ENCODE results near the gene FGD6.
A peak's percentile ranks its signal among the peaks of the same experiment; 100 is the strongest.

FGD6 gene

DNA sequence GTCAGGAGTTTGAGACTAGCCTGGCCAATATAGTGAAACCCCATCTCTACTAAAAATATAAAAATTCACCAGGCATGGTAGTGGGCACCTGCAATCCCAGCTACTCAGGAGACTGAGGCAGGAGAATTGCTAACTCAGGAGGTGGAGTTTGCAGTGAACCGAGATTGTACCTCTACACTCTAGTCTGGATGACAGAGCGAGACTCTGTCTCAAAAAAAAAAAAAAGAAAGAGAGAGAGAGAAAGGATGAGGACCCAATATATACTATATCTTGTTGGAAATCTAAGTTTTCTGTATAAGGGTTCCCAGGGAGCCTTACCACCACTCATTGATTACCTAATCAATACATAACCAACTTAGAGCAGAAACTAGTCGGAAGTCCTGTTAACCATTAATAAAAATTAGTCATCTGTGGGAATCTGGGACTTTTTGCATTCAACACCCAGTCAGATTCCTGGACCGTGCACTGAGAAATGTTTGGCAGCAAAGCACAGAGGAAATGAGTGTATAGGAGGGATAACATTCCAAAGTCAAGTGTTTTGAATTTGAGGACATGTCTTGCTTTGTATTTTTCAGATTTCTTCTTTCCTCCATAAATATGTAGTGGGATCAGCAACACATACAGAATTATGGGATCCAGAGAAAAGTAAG lies 99.0 kb downstream of the FGD6 start:
- no peak overlapping the region for H3K27ac ChIP-seq
- TF ChIP-seq, protein P1, sequence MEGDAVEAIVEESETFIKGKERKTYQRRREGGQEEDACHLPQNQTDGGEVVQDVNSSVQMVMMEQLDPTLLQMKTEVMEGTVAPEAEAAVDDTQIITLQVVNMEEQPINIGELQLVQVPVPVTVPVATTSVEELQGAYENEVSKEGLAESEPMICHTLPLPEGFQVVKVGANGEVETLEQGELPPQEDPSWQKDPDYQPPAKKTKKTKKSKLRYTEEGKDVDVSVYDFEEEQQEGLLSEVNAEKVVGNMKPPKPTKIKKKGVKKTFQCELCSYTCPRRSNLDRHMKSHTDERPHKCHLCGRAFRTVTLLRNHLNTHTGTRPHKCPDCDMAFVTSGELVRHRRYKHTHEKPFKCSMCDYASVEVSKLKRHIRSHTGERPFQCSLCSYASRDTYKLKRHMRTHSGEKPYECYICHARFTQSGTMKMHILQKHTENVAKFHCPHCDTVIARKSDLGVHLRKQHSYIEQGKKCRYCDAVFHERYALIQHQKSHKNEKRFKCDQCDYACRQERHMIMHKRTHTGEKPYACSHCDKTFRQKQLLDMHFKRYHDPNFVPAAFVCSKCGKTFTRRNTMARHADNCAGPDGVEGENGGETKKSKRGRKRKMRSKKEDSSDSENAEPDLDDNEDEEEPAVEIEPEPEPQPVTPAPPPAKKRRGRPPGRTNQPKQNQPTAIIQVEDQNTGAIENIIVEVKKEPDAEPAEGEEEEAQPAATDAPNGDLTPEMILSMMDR (conservative IDR thresholded peaks at IDR 0.05), result no peak

- TF ChIP-seq, protein P1 (conservative IDR thresholded peaks at IDR 0.05), result peak; percentile 78
- no peak overlapping the region for H3K27ac ChIP-seq
These were observed 100.1 kb downstream of the FGD6 start for GRCh38 chr12:95117178-95117599.

DNA sequence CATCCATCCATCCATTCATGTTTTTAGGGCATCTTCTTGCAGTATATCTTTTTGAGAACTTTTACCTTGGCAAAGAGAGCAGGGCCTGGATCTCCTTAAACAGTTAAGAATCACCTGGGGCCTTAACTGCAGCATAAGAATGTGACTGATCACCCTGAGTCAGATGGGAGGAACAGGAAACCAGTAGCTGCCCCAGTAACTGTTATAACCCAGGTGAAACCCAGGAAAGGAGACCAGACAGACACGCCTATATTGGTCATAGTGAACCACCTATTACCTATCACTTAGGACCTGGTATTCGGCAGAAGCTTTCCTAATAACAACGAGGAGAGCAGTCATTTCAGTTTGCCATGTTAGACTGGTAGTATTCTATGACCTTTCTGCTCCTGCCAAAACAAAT lies 100.5 kb downstream of the FGD6 start:
- H3K27ac ChIP-seq, result no peak overlapping the region
- TF ChIP-seq, protein P1 (conservative IDR thresholded peaks at IDR 0.05), result no peak

- H3K27ac ChIP-seq, result no peak overlapping the region
- TF ChIP-seq, protein P1 (conservative IDR thresholded peaks at IDR 0.05), result no peak
These were observed 100.9 kb downstream of the FGD6 start for GRCh38 chr12:95116341-95116740.

- no peak overlapping the region for H3K27ac ChIP-seq
- TF ChIP-seq, protein P1 (conservative IDR thresholded peaks at IDR 0.05), result no peak
These were observed 101.6 kb downstream of the FGD6 start for GRCh38 chr12:95115641-95116040.

- H3K27ac ChIP-seq, result no peak overlapping the region
- TF ChIP-seq, protein P1 (conservative IDR thresholded peaks at IDR 0.05), result no peak
These were observed 102.4 kb downstream of the FGD6 start for GRCh38 chr12:95114766-95115405.

DNA sequence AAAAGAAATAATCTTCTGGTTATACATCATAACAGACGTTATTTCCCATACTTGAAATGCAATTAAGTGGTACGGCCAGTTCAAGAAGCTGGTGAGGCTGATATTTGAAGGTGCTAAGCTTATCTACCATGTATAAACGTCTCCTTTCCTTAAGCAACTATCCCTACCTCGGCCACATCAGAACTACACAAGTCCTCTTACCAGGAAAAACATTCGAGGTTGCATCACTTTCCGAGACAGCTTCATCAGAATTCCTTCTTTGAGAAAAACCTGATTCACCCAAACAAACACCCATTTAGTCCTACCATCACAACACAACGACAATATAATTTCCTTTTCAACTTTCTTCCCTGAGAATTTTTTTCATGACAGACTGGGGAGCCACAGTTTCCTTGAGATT lies 109.9 kb downstream of the FGD6 start:
- TF ChIP-seq, protein P1 (conservative IDR thresholded peaks at IDR 0.05), result no peak
- no peak overlapping the region for H3K27ac ChIP-seq

Data from VCaP (cell line).